NCI-H2081 treated with DMSO at 0.1 percent for 48 hours (cell line): ENCODE measurements around the gene AGAP1.
"Not testable (repeated sequence)": the region's sequence is repeated elsewhere in the genome, so short reads cannot be mapped to it uniquely, and the experiment has no call there.

Experiments
- DNase-seq: peaks from one replicate; lab custom pipeline; 2025; lab: John Stamatoyannopoulos, UW

AGAP1 gene

GRCh38 chr2:235946590-235946989 is 452.7 kb downstream of the AGAP1 start:
- peak; percentile 0 for DNase-seq

GRCh38 chr2:235947055-235947454 is 453.2 kb downstream of the AGAP1 start:
- not testable (repeated sequence) for DNase-seq

GRCh38 chr2:235949567-235950472 is 456.0 kb downstream of the AGAP1 start:
- no peak for DNase-seq

GRCh38 chr2:235950473-235950809 is 456.6 kb downstream of the AGAP1 start:
- no peak for DNase-seq

GRCh38 chr2:235951493-235951892 is 457.6 kb downstream of the AGAP1 start:
- no peak for DNase-seq

- DNase-seq: no peak
Measured at GRCh38 chr2:235951982-235952381, 458.1 kb downstream of the AGAP1 start.

- DNase-seq: no peak
Measured at GRCh38 chr2:235952714-235953113, 458.9 kb downstream of the AGAP1 start.

GRCh38 chr2:235954281-235954680 is 460.4 kb downstream of the AGAP1 start:
- no peak for DNase-seq

- no peak for DNase-seq
Measured at GRCh38 chr2:235954888-235955480, 461.1 kb downstream of the AGAP1 start.

GRCh38 chr2:235955664-235956063 is 461.8 kb downstream of the AGAP1 start:
- no peak for DNase-seq

- DNase-seq: no peak
Measured at GRCh38 chr2:235956281-235956970, 462.6 kb downstream of the AGAP1 start.

- DNase-seq: no peak
Measured at GRCh38 chr2:235957251-235957650, 463.4 kb downstream of the AGAP1 start.

- DNase-seq: no peak
Measured at GRCh38 chr2:235958221-235958930, 464.5 kb downstream of the AGAP1 start.

GRCh38 chr2:235958931-235959410 is 465.1 kb downstream of the AGAP1 start:
- no peak for DNase-seq

- DNase-seq: no peak
Measured at GRCh38 chr2:235960011-235960715, 466.3 kb downstream of the AGAP1 start.

- no peak for DNase-seq
Measured at GRCh38 chr2:235960716-235961640, 467.1 kb downstream of the AGAP1 start.

- DNase-seq: no peak
Measured at GRCh38 chr2:235961711-235962110, 467.9 kb downstream of the AGAP1 start.

- no peak for DNase-seq
Measured at GRCh38 chr2:235963853-235964577, 470.2 kb downstream of the AGAP1 start.

- no peak for DNase-seq
Measured at GRCh38 chr2:235964787-235965390, 471.0 kb downstream of the AGAP1 start.
